ENCODE measurements around the gene GCG.

The GCG gene

DNA sequence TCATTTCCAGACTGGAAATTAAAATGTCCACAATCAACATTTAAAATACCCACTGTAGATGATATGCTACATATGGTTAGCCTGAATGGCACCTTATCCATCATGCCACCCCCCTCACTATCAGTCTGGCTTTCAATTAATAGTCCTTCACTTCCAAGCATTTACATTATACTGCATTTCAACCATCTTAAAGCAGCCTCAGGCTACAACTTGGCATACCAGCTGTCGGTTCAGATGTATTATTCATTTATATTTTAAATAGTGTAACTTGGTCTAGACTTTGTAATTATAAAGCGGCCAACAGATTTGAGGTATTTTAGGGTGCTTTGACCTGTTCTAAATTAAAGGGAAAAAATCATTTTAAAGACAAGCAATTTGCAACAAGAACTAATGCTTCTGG lies 2.6 kb downstream of the GCG start:
- no peak for DNase-seq

GRCh38 chr2:162148956-162149355 lies 3.1 kb downstream of the GCG start:
- no peak for DNase-seq

DNA sequence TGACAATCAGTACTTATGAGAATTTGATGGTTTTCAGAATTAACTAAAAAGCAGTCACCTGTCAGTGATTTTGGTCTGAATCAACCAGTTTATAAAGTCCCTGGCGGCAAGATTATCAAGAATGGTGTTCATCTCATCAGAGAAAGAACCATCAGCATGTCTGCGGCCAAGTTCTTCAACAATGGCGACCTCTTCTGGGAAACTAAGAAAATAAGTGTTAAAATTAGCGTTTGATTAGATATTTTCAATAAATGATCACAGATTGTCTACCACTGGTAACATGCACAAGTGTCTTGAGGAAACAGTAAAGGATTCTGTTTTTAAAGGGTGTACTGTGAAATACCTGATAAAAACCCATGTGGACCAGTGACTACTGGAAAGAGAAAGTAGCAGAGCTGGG lies 8.1 kb downstream of the GCG start:
- DNase-seq, result no peak

DNA sequence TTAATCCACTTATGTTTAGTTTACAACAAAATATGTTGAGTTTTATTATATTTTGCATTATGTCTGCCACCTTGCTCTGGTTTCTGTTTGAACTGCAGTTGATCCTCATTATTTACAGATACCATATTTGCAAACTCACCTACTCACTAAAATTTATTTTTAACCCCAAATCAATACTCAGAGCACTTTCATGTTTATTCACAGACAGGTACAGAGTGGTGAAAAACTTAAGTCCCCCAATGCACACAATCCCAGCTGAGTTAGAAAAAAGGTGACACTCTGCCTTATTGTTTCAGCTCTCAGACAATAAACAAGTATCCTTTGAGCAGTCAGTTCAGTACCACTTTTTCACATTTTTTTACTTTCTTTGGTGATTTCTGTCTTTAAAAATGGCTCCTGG lies 13.7 kb downstream of the GCG start:
- DNase-seq, result no peak

DNA sequence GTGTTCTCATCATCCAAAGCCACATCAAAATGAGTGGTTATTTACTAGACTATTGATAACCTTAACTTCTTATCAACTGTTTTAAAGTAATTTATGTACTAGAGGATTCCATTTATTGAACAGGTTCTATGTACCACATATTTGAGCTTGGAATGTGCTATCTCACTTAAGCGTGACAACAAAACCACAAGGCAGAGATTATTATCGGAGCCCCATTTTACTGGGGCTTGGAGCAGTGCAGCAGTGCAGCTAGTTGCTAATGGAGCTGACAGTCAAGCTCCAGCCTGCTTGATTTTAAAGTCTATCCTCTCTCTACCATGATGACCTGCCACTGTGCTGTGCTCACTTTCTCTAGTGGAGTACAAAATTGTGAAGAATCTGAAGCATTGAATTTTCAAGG lies 24.6 kb downstream of the GCG start:
- DNase-seq, result no peak

GRCh38 chr2:162126527-162126926 lies 25.5 kb downstream of the GCG start:
- no peak for DNase-seq

GRCh38 chr2:162126111-162126519 lies 25.9 kb downstream of the GCG start:
- DNase-seq, result no peak

GRCh38 chr2:162125138-162125537 lies 26.9 kb downstream of the GCG start:
- DNase-seq, result no peak

DNA sequence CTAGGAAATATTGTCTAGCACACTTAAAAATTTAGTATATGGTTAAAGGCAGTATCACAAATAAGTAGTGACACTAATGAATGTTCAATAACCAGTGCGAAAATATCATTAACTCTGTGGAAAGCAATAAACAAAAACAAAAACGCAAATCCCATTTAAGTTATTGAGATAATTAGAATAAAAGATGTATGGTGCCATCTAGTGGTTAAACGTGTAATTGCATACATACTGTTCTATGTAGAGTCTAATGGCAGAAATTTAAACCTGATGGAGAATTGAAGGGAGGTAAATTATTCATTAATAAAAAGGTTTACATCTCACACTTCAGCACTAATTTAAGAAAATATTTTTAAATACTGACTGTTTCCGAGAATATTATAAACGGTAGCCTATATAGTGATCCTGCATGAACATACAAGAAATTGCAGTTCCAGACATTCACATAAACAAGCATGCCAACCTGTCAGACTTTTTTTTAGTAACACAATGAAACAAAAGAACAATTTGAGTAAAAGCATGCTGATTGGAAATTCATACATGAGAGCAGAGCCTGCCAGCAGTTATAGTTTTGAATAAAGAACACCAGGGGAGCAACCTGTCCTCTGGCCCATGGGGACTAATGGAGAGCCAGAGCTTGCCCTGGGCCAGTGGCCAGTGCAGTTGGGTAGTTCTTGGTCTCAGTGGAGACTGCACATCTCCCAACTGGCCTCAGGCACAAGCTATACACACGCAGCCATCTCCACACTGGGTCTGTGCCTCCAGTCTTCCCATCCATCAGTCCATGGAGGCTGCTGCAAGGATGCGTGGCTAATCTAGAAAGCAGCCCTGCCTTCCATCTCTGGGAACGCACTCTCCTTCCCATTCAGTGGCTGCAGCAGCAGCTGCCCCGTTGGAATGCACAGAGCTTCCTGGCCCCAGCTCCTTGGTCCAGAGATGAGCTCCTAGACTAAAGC lies 28.0 kb downstream of the GCG start:
- DNase-seq, result peak; percentile 78

- no peak for DNase-seq
Measured at GRCh38 chr2:162118166-162119031, 33.6 kb downstream of the GCG start.

DNA sequence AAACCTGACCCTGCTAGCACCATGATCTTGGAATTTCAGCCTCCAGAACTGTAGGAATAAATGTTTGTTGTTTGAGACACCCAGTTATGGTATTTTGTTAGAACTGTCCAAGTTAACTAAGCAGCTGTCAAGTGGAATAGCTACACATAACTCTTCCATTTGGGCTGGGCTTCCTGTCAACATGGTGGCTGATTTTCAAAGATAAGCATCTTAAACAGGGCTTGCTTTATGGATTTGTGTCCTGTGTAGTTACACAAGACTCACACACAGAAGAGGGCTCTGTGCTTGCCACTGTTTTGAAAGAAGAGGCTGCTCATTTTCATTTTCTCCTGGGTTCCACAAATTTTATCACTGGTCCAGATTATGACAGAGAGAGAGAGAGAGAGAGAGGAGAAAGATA lies 35.7 kb downstream of the GCG start:
- no peak for DNase-seq

DNA sequence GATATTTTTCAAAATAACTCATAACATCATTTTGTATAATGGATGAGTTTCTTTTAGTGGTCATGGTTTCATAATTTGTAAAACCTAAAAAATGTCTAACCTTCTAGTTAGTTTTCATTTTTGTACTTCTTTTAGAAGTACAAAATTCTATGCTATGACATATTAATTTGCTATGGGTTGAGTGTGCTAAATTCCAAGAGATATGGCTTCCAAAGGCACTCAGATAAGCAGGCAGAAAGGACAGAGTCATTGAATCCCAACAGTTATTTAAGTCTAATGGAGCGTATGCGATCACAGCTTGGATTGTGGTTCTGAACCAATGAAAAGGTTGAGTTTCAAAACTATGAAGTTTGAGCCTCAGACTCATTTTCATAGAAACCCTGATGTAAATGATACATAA lies 37.0 kb downstream of the GCG start:
- DNase-seq, result no peak

- DNase-seq, result no peak
Measured at GRCh38 chr2:162114271-162114670, 37.8 kb downstream of the GCG start.

DNA sequence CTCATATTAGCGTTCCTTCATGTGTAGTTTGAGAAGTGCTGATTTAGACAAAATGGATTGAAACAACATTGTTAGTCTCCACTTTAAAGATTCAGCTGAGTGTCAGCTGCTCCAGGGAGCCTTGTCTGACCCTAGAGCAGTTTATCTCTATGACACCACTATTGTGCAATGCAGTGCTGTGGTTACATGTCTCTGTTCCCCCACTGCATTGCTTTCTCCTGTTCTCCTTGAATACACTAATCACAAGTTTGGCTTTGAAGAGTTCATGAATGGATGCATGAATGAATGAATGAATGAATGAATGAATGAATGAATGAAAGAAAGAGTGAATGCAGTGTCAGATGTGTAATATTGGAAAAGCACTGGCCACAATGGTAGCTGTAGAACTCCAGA lies 38.3 kb downstream of the GCG start:
- DNase-seq, result no peak

DNA sequence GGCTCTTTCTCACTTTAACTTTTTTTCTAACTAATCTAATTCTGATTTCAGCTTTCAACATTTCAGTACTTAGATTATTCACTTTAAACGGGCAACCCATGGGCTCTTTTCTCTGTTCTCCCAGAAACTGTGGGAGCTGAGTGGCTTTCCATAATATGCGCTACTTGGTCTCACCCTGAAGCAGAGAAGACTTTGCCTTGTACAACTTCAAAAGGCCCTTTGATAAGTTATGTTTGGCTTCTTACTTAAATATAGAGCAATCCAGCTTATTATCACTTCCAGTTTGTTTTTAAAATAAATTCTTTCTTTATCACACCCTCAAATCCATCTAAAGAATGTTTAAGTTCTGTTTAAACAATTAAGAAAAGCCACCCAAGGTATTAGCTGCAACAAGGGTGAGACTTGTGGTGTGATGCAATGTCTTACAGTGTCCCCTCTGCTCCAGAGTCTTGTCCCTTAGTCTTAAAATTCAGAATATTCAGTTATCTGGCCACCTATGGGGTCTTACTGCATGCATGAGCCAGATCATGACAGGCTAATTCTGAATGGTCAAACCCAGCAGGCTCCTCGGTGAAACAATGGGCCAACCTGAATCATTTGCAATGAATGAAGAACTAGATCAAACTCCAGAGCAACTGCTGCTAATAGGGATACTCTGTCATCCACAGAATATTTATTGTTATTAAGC lies 38.8 kb downstream of the GCG start:
- DNase-seq, result no peak

DNA sequence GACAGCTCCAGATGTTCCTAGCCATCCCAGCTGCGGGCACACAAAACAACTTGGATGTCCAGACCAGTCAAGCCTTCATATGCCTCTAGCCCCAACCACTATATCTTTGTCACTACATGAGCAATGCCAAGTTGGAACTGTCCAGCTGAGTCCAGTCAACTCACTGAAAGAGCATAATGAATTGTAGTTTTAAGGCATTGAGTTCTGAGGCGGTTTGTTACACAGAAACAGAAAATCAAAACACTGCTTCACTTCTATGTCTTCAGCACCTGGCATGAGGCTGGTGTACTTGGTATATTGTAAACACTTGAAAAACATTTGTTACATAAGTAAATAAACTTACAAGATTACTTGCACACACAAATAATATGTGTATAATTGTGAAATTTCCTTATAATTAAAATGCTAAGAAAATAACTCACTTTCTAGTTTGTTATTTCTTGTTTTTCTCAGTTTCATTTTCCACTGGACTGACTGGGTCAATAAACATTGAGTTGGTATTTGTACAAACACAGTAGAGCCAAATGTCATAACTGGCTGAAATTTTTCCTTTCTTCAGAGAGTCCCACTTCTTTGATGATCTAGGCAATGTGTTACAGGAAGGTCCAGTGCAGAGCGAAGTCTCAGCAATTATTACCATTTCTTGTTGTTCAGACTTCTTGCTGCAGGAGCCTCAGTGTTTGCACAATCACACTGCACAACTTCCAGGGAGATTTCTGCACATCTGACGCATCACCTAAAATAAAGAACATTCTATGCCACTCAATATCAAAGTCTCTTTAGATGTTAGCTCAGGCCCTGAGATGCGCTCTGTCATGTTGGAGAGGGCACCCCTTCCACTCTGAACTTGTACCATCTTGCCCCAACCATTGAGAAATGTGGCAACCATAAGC lies 39.8 kb downstream of the GCG start:
- DNase-seq, result no peak

GRCh38 chr2:162107361-162107901 lies 44.6 kb downstream of the GCG start:
- no peak for DNase-seq

DNA sequence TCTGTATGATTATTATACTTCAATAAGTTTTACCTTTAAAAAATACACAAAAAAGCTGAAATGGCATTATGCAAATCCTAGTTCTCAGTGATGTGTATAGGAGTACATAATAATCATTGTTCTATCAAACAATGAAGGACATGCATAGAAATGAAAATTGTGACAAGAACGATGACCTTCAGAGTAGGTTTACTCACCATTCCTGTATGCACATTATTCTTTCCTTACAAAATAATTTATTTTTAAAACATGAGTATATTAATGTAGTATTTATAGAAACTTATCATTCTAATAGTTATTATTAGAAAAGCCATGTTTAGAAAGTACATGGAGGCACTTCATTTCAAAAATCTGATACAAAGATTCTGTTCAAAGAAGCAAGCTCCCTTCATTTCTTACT lies 45.3 kb downstream of the GCG start:
- DNase-seq, result no peak

GRCh38 chr2:162106146-162106551 lies 45.9 kb downstream of the GCG start:
- DNase-seq, result no peak

DNA sequence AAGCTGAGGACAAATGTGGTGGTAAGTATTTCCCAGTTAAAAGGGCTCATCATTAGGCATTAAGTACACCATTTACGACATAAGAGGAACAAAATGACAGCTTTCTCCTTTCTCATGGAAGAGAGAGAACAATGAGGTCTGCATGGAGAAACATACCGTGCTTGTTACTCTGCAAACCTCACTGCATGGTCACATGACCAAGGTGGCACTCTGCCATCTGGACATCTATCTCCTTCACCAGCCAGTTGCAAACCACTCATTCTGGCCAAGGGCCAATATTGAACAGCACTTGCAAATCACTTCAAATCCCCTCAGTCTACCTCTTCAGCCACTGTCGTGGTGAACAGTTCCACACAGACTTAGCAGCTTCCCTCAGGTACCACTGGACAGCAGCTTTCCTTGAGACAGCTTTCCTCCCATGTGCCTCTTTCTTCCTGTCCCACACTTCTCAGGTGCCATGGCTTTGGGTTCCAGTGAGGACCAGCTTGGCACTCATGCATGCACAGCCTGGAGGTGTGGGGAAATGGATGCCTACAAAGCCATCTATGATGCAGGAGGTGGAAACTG lies 48.5 kb downstream of the GCG start:
- DNase-seq, result no peak

GRCh38 chr2:162100579-162100978 lies 51.5 kb downstream of the GCG start:
- DNase-seq, result no peak

GRCh38 chr2:162099836-162100235 lies 52.2 kb downstream of the GCG start:
- no peak for DNase-seq

All from CD4-positive, alpha-beta T cell treated with Interleukin-17A for 1 hour (primary cell).